GM19455 (cell line): ENCODE results near the gene GCKR.

Experiments used
- ATAC-seq: cut with Tn5 transposase; IDR thresholded peaks from one replicate; pipeline ENCODE4 v1.9.1; 2021; ENCODE audit not compliant: unreplicated experiment

Gene GCKR

GRCh38 chr2:27496357-27497287, at the start of gene GCKR:
Gene GCKR (plus strand): TSS chr2:27496839. CDS start chr2:27496905, 66 bp downstream.
- no peak for ATAC-seq

DNA sequence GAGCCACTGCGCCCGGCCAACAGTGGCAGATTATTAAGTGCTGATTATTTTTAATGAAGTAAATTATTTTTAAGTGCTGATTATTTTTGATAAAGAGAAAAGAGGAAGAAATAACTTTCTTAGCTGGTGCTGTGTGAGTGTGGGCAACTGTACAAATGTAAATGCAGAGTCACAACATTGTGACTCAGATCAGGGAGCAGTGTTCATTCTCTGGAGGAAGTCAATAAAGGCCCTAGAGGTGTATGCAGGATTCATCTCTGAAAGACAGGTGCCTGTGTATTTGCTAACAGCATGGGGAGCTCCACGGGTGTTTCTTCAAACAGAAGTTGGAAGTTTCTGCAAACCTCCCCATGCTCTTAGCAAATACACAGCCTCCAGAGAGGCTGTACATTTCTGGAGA, 48.3 kb upstream of the GCKR start:
- ATAC-seq, result no peak

DNA sequence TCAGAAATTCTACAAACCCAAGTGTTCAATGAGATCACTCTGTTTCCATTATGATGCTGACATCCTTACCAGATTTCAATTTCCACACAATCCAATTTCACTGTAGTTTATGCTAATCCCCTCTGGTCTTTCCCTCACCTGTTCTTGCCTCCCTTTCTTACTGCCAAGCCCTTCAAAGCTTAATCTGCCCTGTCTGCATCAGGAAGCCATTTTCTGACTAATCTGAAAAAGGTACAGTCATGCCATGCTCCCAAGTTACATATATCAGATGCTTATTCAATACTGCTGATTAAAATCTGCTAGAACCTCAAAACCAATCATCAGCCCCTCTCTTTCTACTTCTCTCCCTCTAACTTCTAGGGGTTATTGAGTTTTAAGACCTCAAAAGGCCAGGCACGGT, 45.5 kb upstream of the GCKR start:
- ATAC-seq, result no peak

DNA sequence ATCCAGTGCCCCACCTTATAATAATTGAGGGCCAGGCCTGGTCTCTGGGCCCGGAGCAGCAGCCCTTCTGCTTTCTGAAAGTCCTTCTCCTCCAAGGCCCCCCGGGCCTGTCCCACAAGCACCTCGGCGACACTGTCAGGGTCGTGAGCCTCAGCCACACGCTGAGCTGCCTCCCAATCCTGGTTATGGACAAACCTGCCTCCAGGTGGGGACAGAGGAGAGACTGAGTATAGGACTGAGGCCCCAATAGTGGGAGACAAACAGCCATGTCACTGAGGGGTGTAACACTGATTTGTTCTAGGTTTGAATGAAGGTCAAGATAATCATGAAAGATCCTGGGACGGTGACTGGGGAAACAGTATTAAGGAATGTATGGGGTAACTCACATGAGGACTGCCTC, 42.7 kb upstream of the GCKR start:
- ATAC-seq, result no peak

DNA sequence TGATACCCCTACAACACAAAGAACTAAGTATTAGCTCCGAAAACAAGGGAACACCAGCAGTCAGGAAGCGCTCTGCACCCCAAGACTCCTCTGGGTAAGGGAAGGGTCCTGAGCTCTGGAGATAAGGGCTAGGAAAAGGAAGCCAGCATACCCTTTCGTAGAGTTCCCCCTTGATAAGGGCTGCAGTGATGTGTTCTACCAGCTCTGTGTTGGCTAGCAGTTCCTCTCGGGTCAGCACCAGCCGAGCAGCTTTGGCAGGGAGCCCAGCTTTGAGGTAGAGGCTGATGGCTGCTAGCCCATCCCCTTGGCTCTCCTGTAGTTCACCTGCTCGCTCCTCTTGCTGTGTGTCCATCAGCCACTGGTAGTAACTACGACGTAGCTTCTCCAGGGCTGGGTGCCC, 35.5 kb upstream of the GCKR start:
- no peak for ATAC-seq

DNA sequence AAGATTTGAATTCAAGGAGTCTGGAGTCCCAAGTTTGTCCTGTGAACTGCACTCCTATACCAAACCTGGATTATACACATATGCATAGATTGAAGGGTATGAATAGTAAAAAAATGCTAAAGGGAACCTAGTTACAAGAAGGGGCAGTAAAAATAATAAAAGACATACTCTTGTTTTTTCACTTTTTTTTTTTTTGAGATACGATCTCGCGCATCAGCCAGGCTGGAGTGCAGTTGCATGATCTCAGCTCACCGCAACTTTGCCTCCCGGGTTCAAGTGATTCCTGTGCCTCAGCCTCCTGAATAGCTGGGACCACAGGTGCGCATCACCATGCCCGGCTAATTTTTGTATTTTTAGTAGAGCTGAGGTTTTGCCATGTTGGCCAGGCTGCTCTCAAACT, 32.2 kb upstream of the GCKR start:
- ATAC-seq, result no peak

- no peak for ATAC-seq
These were observed 24.7 kb upstream of the GCKR start for GRCh38 chr2:27471961-27472360.

GRCh38 chr2:27485496-27485895, 11.1 kb upstream of the GCKR start:
- no peak for ATAC-seq

GRCh38 chr2:27489118-27489497, 7.5 kb upstream of the GCKR start:
- ATAC-seq, result no peak

- peak; percentile 98 for ATAC-seq
These were observed 6.9 kb upstream of the GCKR start, which contains the start of gene IFT172 for GRCh38 chr2:27489498-27490397. Gene IFT172 (minus strand): TSS chr2:27489743. CDS start chr2:27489653, 90 bp downstream.

GRCh38 chr2:27492557-27492956, 4.1 kb upstream of the GCKR start:
- ATAC-seq, result no peak

DNA sequence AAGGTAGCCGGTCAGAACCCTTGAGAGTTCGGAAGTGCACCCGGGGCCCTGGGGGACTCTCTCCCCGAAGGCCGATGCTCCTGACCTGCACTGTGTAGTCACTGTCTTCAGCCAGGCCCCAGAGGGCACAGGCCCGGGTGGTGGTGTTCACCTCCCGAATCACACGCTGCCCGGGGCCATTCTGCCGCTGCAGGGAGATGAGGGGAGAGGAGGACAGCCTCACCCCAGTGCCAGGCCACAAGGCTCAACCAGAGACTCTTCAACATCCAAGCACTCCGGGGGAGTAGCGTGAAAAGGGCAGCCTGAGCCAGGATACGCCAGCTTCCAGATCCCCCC, 2.7 kb upstream of the GCKR start:
- ATAC-seq, result no peak

GRCh38 chr2:27494284-27494943, 2.2 kb upstream of the GCKR start:
- no peak for ATAC-seq

GRCh38 chr2:27494944-27495554, 1.6 kb upstream of the GCKR start, which contains the start of gene FNDC4:
Gene FNDC4 (minus strand): TSS chr2:27495200. CDS start chr2:27494679, 521 bp downstream.
- ATAC-seq, result no peak

DNA sequence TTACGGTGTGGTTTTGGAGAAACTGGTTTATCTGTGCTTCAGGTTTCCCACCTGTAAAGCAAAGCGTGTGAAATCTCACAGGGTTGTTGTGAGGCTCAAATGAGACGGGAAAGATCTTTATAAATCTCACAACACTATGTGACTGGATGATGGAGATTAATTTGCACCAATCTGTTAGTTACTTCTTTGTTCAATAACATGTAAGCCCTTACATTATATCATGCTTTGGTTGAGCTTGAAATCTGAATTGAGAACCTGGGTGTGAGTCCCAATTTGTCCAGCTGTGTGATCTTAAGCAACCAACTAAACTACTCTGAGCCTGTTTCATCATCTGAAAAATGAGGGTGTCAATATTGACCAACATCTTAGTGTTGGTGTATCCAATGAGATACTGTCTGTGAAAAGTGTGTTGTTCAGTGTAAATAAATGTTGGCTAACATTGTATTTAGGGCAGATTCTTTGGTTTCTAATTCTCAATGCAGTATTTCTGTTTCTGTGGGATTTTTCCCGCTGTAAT, 741 bp upstream of the GCKR start:
- ATAC-seq, result no peak

DNA sequence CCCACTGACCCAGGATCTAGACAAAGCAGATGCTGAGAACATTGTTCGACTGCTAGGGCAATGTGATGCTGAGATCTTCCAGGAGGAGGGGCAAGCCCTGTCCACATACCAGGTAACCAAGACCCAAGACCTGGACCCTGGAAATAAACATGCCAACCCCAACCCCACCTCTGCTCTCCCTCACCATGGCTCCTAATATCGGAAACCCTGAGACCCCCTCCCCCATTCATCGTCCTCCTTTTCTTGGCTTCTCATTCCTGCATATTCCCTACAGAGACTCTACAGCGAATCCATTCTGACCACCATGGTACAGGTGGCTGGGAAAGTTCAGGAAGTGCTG, 619 bp downstream of the GCKR start:
- ATAC-seq, result no peak

DNA sequence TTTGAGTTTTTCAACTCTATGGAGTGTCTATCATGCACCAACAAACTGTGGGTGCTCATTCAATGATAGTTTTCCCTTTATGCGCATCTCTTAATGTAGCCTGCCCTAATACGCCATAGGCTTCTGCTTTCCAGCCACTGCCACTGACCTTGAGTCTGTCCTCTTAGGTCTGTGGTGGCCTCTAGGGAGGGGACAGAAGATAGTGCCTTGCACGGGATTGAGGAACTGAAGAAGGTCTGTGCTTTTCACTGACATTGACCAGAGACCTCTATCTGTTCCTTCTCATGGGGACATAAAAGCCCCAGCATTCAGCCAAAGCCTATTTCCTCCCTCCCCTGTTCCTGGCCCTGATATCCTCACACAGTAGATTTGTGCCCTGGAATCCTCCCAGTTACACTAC, 2.3 kb downstream of the GCKR start:
- no peak for ATAC-seq

DNA sequence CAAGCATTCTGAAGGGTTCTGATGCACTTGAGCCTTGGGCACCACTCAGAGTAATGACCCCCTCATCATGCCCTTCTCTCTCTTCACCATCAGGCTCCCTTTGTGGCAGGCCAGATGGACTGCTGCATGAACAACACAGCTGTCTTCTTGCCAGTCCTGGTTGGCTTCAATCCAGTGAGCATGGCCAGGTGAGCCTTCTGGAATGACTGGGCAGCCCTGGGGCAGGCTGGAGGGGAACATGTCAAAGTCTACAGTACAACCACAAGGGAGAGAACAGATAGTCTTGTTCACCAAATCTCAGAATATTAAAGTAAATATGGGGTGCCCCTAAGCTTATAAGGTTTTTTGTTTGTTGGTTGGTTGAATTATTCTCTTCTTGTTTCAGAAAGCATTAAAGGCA, 4.4 kb downstream of the GCKR start:
- ATAC-seq, result no peak

DNA sequence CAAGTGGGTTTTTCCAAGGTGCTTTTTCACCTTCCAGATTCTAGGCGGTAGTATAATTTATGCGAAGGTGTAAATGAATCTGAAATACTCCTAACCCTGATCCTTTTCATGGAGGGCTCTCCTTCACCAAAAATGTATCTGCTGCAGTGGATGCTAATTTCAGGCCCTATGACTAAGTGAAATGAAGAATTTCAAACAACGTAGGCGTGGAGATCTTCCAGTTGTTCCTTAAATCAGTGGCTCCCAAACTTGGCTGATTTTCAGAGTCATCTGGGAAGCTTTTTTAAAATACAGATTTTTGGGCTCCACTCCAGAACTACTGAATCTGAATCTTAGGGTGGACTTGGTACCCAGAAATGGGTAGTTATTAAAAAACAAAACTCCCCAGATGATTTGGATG, 5.5 kb downstream of the GCKR start:
- ATAC-seq, result no peak

GRCh38 chr2:27506587-27506986, 9.9 kb downstream of the GCKR start:
- ATAC-seq, result no peak

DNA sequence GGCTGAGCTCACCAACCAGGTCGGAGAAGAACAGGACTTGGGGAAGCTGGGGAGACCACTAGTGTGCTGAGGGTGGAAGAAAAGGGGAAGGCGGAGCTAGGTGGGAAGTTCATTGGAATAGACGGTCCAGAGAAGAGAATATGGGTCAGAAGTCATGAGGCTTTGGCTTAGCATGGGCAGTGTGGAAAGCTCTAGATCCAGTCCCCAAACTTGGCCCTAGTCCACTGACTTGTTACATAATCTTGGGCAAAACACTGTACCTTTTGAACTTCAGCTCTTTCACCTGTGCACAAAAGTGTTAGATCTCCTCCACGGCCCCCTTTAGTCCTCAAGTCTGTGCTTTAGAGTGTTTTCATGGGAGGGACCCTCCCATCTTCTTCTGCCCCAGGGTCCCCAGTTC, 10.7 kb downstream of the GCKR start:
- no peak for ATAC-seq
